Aorta (tissue), 5 donors: Measurements from ENCODE around the gene ATG5. TPM values are rescaled to one million over a fixed set of nuclear protein-coding genes. Genes with fewer than 3 reads are reported as not detected.

Source experiments
- ATAC-seq: fragments of 200-7000 bp; cut with Tn5 transposase; one replicate; pipeline ENCODE4 v1.9.1; 2022; ENCODE audit warnings: moderate library complexity; ENCODE audit not compliant: low FRiP score
- DNase-seq, 2 donors: peaks; one replicate each; pipeline ENCODE4 v3.0.0-alpha.2; 2020
- H3K27ac ChIP-seq, 2 donors: one replicate each; pipeline ENCODE4 v1.5.1; 2013; ENCODE audit warnings: low read length in 2 of 2, mild to moderate bottlenecking in 2 of 2, moderate library complexity in 2 of 2, control low read depth in 1 of 2, inconsistent platforms in 1 of 2, low read depth in 1 of 2
- H3K27me3 ChIP-seq, 2 donors: one replicate each; pipeline ENCODE4 v1.6.1; 2013; ENCODE audit warnings: control low read depth in 1 of 2, low read length in 1 of 2, mild to moderate bottlenecking in 1 of 2, moderate library complexity in 1 of 2; ENCODE audit not compliant: insufficient read depth in 2 of 2, control insufficient read depth in 1 of 2
- H3K36me3 ChIP-seq, 2 donors: one replicate each; pipeline ENCODE4 v1.6.1; 2013; ENCODE audit warnings: control low read depth in 1 of 2, low read length in 1 of 2, mild to moderate bottlenecking in 1 of 2; ENCODE audit not compliant: insufficient read depth in 2 of 2, control insufficient read depth in 1 of 2
- H3K4me1 ChIP-seq, 2 donors: one replicate each; pipeline ENCODE4 v1.6.1; 2013; ENCODE audit warnings: low read length in 2 of 2, control low read depth in 1 of 2, mild to moderate bottlenecking in 1 of 2, moderate library complexity in 1 of 2; ENCODE audit not compliant: insufficient read depth in 2 of 2, control insufficient read depth in 1 of 2
- H3K4me3 ChIP-seq, 2 donors: one replicate each; pipeline ENCODE4 v1.5.1; 2013; ENCODE audit warnings: low read length in 2 of 2, control low read depth in 1 of 2, mild to moderate bottlenecking in 1 of 2
- H3K9me3 ChIP-seq: one replicate; pipeline ENCODE4 v1.6.1; 2013; ENCODE audit warnings: mild to moderate bottlenecking, low read length; ENCODE audit not compliant: control insufficient read depth
- whole genome bisulfite sequencing, 2 donors: extraction: QIAGEN DNeasy Blood & Tissue Kit; methylation state at CpG; one replicate each; pipeline ENCODE4 v1.1.7; 2013; 5-methylcytosine and 5-hydroxymethylcytosine counted together
- intact Hi-C, 2 donors: fragments of 100-400 bp; cut with DNase I; formaldehyde crosslinking; loops; one replicate each; pipeline versions ENCODE4 v1.14.2 to v1.15.0; 2022
- polyA plus RNA-seq, 2 donors: library from polyadenylated mRNA; stranded (reverse); fragments of 200-250 nt; gene quantifications; one replicate each; pipeline ENCODE4 v1.2.3, GENCODE V29; 2013
- total RNA-seq, 2 donors: library from RNA; stranded (reverse); fragmentation: NEBNext Ultra II Directional; extraction: Animal tissue kit (Norgen Biotek cat#: 25700); gene quantifications; one replicate each; pipeline ENCODE4 v1.2.1, GENCODE V29; 2021
- donor health status: healthy with polysubstance abuse.
- donor health status: Bipolar disorder and iron deficiency.
- donor health status: DM: no; HTN: no; CAD: no.
- donor health status: DM: no; HTN: no; CAD: no.
- donor health status: DM: yes; HTN: yes; CAD: no.

ATG5 gene
- total and polyA plus RNA-seq, 4 donors = 17.5 to 34.6 (median 29.0) TPM

- H3K27me3 ChIP-seq = no peaks in the 10 kb centered on the region
- H3K4me3 ChIP-seq = peak within 1 kb of the TSS in 1 of 2 donors; percentile 5
- no peaks in the 10 kb centered on the region for H3K9me3 ChIP-seq
- no peaks in the 10 kb centered on the region for H3K36me3 ChIP-seq
- DNase-seq (peak; percentile 53 to 79), ATAC-seq (peak; percentile 73)
- H3K27ac ChIP-seq = no peak within 1 kb of the TSS
- no peaks in the 10 kb centered on the region for H3K4me1 ChIP-seq
- 1 to 2% methylated on average over 49 to 66 of the region's 66 CpGs for WGBS, 2 donors
- intact Hi-C loops = no loop called here
Observed at GRCh38 chr6:106360410-106360988, 34.9 kb upstream of the ATG5 start, which contains the start of gene CRYBG1. CRYBG1 (plus strand) TSS chr6:106360717; CDS start chr6:106360909, 192 bp downstream.

- ATAC-seq (no peak), DNase-seq (no peak)
- H3K4me3 ChIP-seq = no peak overlapping the region
- H3K4me1 ChIP-seq = no peaks in the 10 kb centered on the region
- intact Hi-C loops = loop anchor here in 1 of 2 donors (5.0 kb wide), 1 partner anchor 427 kb away; no protein-coding TSS in a partner anchor
- 30 to 33% methylated on average over 12 of the region's 12 CpGs for WGBS, 2 donors
- no peak overlapping the region for H3K27ac ChIP-seq
- H3K27me3 ChIP-seq = no peaks in the 10 kb centered on the region
- H3K36me3 ChIP-seq = no peaks in the 10 kb centered on the region
- no peaks in the 10 kb centered on the region for H3K9me3 ChIP-seq
Observed at GRCh38 chr6:106359959-106360409, 34.4 kb upstream of the ATG5 start.

GRCh38 chr6:106356378-106356777 is 30.8 kb upstream of the ATG5 start:
- 13 to 30% methylated on average over 1 of the region's 1 CpG for WGBS, 2 donors
- intact Hi-C loops = loop anchor here in 1 of 2 donors (5.0 kb wide), 1 partner anchor 431 kb away; no protein-coding TSS in a partner anchor

GRCh38 chr6:106347219-106347618 is 21.7 kb upstream of the ATG5 start:
- Histone ChIP-seq H3K27me3 (peaks cover 0 to 1% of the 10 kb centered on the region in 2 donors), H3K4me1 (peaks cover 0 to 2% of the 10 kb centered on the region in 2 donors), H3K4me3 (no peak overlapping the region), H3K36me3 (no peaks in the 10 kb centered on the region), H3K27ac (no peak overlapping the region), H3K9me3 (no peaks in the 10 kb centered on the region)
- intact Hi-C loops = no loop called here
- 24 to 28% methylated on average over 1 of the region's 1 CpG for WGBS, 2 donors
- DNase-seq (no peak), ATAC-seq (no peak)

More at GRCh38 chr6:106356378-106356777, 30.8 kb upstream of the ATG5 start:
- no peaks in the 10 kb centered on the region for H3K4me1 ChIP-seq
- H3K36me3 ChIP-seq = no peaks in the 10 kb centered on the region
- DNase-seq = no peak
- ATAC-seq = no peak
- H3K27ac ChIP-seq = no peak overlapping the region
- H3K4me3 ChIP-seq = no peak overlapping the region
- peaks cover 5% of the 10 kb centered on the region for H3K9me3 ChIP-seq
- peaks cover 0 to 3% of the 10 kb centered on the region in 2 donors for H3K27me3 ChIP-seq

GRCh38 chr6:106339334-106340029 is 13.9 kb upstream of the ATG5 start:
- 16 to 18% methylated on average over 9 of the region's 9 CpGs for WGBS, 2 donors
- Histone ChIP-seq H3K27me3 (peaks cover 0 to 1% of the 10 kb centered on the region in 2 donors), H3K9me3 (no peaks in the 10 kb centered on the region), H3K4me1 (peaks cover 0 to 2% of the 10 kb centered on the region in 2 donors), H3K4me3 (no peak overlapping the region), H3K36me3 (no peaks in the 10 kb centered on the region), H3K27ac (no peak overlapping the region)
- intact Hi-C loops = loop anchor here (5.0 to 10.0 kb wide), 3 partner anchors 105 to 645 kb away; no protein-coding TSS in a partner anchor
- peak; percentile 74 for ATAC-seq
- DNase-seq = no peak

GRCh38 chr6:106334646-106335448 is 9.3 kb upstream of the ATG5 start:
- Histone ChIP-seq H3K4me1 (no peaks in the 10 kb centered on the region), H3K4me3 (no peak overlapping the region), H3K27me3 (no peaks in the 10 kb centered on the region), H3K36me3 (no peaks in the 10 kb centered on the region), H3K27ac (no peak overlapping the region), H3K9me3 (no peaks in the 10 kb centered on the region)
- ATAC-seq (no peak), DNase-seq (no peak)
- 32 to 36% methylated on average over 5 of the region's 5 CpGs for WGBS, 2 donors
- intact Hi-C loops = loop anchor here (5.0 to 10.0 kb wide), 3 partner anchors 110 to 650 kb away; no protein-coding TSS in a partner anchor

- 4% methylated on average over 9 of the region's 9 CpGs for WGBS, 2 donors
- DNase-seq (no peak), ATAC-seq (no peak)
- intact Hi-C loops = no loop called here
- Histone ChIP-seq H3K27ac (peak overlapping the region in 1 of 2 donors; percentile 17), H3K27me3 (no peaks in the 10 kb centered on the region), H3K9me3 (no peaks in the 10 kb centered on the region), H3K4me1 (no peaks in the 10 kb centered on the region), H3K4me3 (peak overlapping the region; percentile 19 to 74), H3K36me3 (no peaks in the 10 kb centered on the region)
Observed at GRCh38 chr6:106324726-106325335, 729 bp downstream of the ATG5 start.

- Histone ChIP-seq H3K36me3 (no peaks in the 10 kb centered on the region), H3K4me3 (no peak overlapping the region), H3K27ac (no peak overlapping the region), H3K27me3 (no peaks in the 10 kb centered on the region), H3K9me3 (no peaks in the 10 kb centered on the region), H3K4me1 (no peaks in the 10 kb centered on the region)
- 97% methylated on average over 4 of the region's 4 CpGs for WGBS, 2 donors
- ATAC-seq (no peak), DNase-seq (no peak)
- intact Hi-C loops = no loop called here
Observed at GRCh38 chr6:106321940-106322339, 3.6 kb downstream of the ATG5 start.
